ENCODE results near the gene ERGIC1. TPM values are rescaled to one million over a fixed set of nuclear protein-coding genes. Genes with fewer than 3 reads are reported as not detected.

ERGIC1 gene
- total RNA-seq, 4 donors from 2014 or later = 60.9 to 123 (median 99.3) TPM

GRCh38 chr5:172886476-172886875 is 52.4 kb downstream of the ERGIC1 start:
- Histone ChIP-seq H3K9me3 (no peaks in the 10 kb centered on the region), H3K4me1 (peaks cover 0 to 25% (median 4%) of the 10 kb centered on the region in 4 donors), H3K4me3 (no peak overlapping the region), H3K36me3 (peaks cover 0 to 28% (median 7%) of the 10 kb centered on the region in 3 donors), H3K27me3 (no peaks in the 10 kb centered on the region), H3K27ac (peak overlapping the region in 2 of 4 donors; percentile 57 to 59)
- DNase-seq (ENCODE audit: low spot score in 2 of 2) = no peak
- WGBS, 2 donors = 91 to 93% methylated on average over 6 of the region's 6 CpGs
- no peak for TF ChIP-seq EP300 (IDR thresholded peaks at IDR 0.05)
- no peak for TF ChIP-seq POLR2A (IDR thresholded peaks at IDR 0.05)
- TF ChIP-seq, protein P1, sequence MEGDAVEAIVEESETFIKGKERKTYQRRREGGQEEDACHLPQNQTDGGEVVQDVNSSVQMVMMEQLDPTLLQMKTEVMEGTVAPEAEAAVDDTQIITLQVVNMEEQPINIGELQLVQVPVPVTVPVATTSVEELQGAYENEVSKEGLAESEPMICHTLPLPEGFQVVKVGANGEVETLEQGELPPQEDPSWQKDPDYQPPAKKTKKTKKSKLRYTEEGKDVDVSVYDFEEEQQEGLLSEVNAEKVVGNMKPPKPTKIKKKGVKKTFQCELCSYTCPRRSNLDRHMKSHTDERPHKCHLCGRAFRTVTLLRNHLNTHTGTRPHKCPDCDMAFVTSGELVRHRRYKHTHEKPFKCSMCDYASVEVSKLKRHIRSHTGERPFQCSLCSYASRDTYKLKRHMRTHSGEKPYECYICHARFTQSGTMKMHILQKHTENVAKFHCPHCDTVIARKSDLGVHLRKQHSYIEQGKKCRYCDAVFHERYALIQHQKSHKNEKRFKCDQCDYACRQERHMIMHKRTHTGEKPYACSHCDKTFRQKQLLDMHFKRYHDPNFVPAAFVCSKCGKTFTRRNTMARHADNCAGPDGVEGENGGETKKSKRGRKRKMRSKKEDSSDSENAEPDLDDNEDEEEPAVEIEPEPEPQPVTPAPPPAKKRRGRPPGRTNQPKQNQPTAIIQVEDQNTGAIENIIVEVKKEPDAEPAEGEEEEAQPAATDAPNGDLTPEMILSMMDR (IDR thresholded peaks at IDR 0.05) = no peak

GRCh38 chr5:172886974-172887501 is 53.0 kb downstream of the ERGIC1 start:
- Histone ChIP-seq H3K9me3 (no peaks in the 10 kb centered on the region), H3K27ac (peak overlapping the region in 3 of 4 donors; percentile 23 to 74 (median 59)), H3K4me1 (peaks cover 0 to 31% (median 4%) of the 10 kb centered on the region in 4 donors), H3K27me3 (no peaks in the 10 kb centered on the region), H3K36me3 (peaks cover 0 to 28% (median 7%) of the 10 kb centered on the region in 3 donors), H3K4me3 (no peak overlapping the region)
- TF ChIP-seq EP300 (IDR thresholded peaks at IDR 0.05) (peak; percentile 58 to 75), POLR2A (IDR thresholded peaks at IDR 0.05) (no peak)
- TF ChIP-seq, protein P1 (IDR thresholded peaks at IDR 0.05) = no peak
- WGBS, 2 donors = 63 to 80% methylated on average over 17 of the region's 17 CpGs
- peak in 1 of 2 donors; percentile 61 for DNase-seq (ENCODE audit: low spot score in 2 of 2)

DNA sequence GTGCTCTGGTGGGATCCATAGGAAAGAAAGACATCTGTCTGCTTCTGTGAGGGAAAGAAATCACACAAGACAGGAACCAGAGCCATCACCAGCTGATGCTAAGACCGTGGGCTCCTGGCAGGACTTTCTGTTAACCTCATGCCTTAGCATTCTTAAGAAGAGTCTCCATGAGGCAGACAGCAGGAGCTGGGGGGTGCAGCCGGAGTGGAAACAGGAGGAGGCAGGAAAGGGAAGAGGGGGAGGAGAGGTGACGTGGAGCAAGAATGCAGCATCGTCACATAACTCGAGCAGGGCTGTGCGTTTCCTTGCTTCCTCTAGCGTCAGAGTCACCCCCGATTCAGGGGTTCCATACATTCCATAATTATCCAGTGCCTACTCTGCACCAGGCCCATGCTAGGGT is 53.6 kb downstream of the ERGIC1 start:
- no peaks in the 10 kb centered on the region for H3K9me3 ChIP-seq
- no peak for TF ChIP-seq EP300 (IDR thresholded peaks at IDR 0.05)
- TF ChIP-seq, protein P1 (IDR thresholded peaks at IDR 0.05) = no peak
- TF ChIP-seq POLR2A (IDR thresholded peaks at IDR 0.05) = no peak
- no peak overlapping the region for H3K4me3 ChIP-seq
- H3K4me1 ChIP-seq = peaks cover 0 to 37% (median 4%) of the 10 kb centered on the region in 4 donors
- peak overlapping the region in 3 of 4 donors; percentile 23 to 74 (median 59) for H3K27ac ChIP-seq
- H3K27me3 ChIP-seq = no peaks in the 10 kb centered on the region
- peaks cover 0 to 28% (median 7%) of the 10 kb centered on the region in 3 donors for H3K36me3 ChIP-seq
- 47 to 63% methylated on average over 8 of the region's 8 CpGs for WGBS, 2 donors
- DNase-seq (ENCODE audit: low spot score in 2 of 2) = no peak

DNA sequence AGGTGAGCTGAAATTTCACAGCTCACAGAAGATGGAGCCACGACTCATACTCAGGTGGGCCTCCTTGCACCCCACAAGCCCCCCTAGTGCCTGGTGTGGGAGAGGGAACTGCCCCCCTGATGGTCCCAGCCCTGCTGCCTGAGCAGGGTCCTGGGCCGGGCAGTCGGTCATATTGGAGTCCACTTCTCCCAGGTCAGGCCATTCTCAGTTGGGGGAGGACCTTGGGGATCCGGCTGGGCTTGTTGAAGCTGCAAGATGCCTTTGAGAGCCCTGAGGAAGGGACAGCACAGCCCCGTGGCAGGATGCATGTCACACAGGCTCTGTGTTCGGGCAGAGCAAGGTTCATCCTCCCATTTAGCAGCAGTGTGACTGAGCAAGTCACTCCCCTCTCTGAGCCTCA is 56.6 kb downstream of the ERGIC1 start:
- peak overlapping the region in 1 of 4 donors; percentile 8 for H3K27ac ChIP-seq
- H3K9me3 ChIP-seq = no peaks in the 10 kb centered on the region
- 72% methylated on average over 6 of the region's 6 CpGs for WGBS, 2 donors
- TF ChIP-seq, protein P1 (IDR thresholded peaks at IDR 0.05) = no peak
- TF ChIP-seq EP300 (IDR thresholded peaks at IDR 0.05) (no peak), POLR2A (IDR thresholded peaks at IDR 0.05) (no peak)
- H3K36me3 ChIP-seq = peaks cover 0 to 28% (median 7%) of the 10 kb centered on the region in 3 donors
- H3K4me1 ChIP-seq = peaks cover 0 to 39% (median 4%) of the 10 kb centered on the region in 4 donors
- no peak for DNase-seq (ENCODE audit: low spot score in 2 of 2)
- H3K4me3 ChIP-seq = no peak overlapping the region
- no peaks in the 10 kb centered on the region for H3K27me3 ChIP-seq

DNA sequence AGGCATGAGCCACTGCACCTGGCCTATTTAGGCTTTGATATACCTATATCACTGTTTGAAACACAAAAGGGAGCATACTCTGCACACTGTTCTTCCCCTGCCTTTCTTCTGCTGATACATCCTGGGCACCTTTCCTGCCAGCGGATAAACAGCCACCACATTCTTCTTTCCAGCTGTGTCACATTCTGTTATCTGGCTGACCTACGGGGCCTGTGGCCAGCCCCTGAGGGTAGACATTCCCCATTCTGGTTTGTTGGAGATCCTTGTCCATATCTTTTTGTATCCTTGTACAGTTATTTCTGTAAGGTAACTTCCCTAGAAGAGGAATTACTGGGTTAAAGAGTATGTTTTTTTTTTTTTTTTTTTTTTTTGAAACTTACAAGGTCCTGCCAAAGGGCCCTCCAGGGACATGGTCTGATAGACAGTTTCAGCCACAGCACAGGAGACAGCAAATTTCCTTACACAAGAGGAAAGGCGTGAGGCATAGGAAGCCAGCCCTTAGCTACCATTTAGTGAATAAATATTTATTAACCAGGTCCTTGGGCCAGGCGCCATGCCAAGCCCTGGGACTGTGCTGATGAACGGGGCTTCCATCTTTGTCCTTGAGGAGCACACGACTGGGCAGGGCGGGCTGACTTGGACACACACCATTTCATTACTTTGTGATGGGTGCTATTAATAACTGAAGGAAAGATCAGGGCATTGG is 57.8 kb downstream of the ERGIC1 start:
- no peak for DNase-seq (ENCODE audit: low spot score in 2 of 2)
- Histone ChIP-seq H3K27me3 (no peaks in the 10 kb centered on the region), H3K36me3 (peaks cover 0 to 28% (median 7%) of the 10 kb centered on the region in 3 donors), H3K27ac (peak overlapping the region; percentile 26 to 76 (median 58)), H3K4me1 (peaks cover 0 to 39% (median 6%) of the 10 kb centered on the region in 4 donors), H3K9me3 (no peaks in the 10 kb centered on the region), H3K4me3 (no peak overlapping the region)
- TF ChIP-seq POLR2A (IDR thresholded peaks at IDR 0.05) = no peak
- TF ChIP-seq EP300 (IDR thresholded peaks at IDR 0.05) = peak in 1 of 2 donors; percentile 33
- WGBS, 2 donors = 46 to 53% methylated on average over 7 of the region's 7 CpGs

Measured in tibial nerve (tissue), 4 donors.